IPS-18c (cell line): Measurements from ENCODE around the gene LRRC4.

ENCODE experiments used
- H3K4me3 ChIP-seq: 2 replicates; pipeline ENCODE4 v1.7.0; 2013; ENCODE audit warnings: low read depth, mild to moderate bottlenecking, low read length, moderate library complexity; ENCODE audit not compliant: insufficient read depth
- H3K9me3 ChIP-seq: one replicate; pipeline ENCODE4 v1.6.1; 2013; ENCODE audit warnings: mild to moderate bottlenecking, low read length, moderate library complexity; ENCODE audit not compliant: control insufficient read depth, insufficient read depth

LRRC4 gene

DNA sequence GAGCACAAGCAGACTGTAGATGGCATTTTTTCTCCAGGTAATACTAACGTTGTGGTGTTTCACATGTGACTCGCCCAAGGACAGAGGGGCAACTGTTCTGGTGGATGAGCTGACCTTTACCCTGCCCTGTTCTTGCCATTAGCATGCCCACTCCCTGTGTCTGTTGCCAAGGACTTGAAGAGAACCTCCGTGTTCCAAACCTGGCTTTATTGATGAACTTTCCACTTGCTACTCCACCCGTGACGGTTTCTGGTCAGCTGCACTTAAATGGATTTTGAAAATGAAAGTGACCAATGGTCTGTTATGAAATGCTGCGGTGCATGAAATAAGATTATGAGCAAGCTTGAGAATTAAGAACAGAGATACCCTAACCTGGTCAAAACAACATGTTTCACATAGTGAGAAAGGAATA is 30.4 kb downstream of the LRRC4 start:
- no peaks in the 10 kb centered on the region for H3K9me3 ChIP-seq
- H3K4me3 ChIP-seq: no peak overlapping the region

GRCh38 chr7:128000048-128000447 is 31.2 kb downstream of the LRRC4 start:
- Histone ChIP-seq H3K9me3 (no peaks in the 10 kb centered on the region), H3K4me3 (no peak overlapping the region)

GRCh38 chr7:127998671-127999070 is 32.6 kb downstream of the LRRC4 start:
- H3K4me3 ChIP-seq: no peak overlapping the region
- H3K9me3 ChIP-seq: no peaks in the 10 kb centered on the region

GRCh38 chr7:127997226-127997922 is 33.9 kb downstream of the LRRC4 start:
- H3K4me3 ChIP-seq: no peak overlapping the region
- no peaks in the 10 kb centered on the region for H3K9me3 ChIP-seq

DNA sequence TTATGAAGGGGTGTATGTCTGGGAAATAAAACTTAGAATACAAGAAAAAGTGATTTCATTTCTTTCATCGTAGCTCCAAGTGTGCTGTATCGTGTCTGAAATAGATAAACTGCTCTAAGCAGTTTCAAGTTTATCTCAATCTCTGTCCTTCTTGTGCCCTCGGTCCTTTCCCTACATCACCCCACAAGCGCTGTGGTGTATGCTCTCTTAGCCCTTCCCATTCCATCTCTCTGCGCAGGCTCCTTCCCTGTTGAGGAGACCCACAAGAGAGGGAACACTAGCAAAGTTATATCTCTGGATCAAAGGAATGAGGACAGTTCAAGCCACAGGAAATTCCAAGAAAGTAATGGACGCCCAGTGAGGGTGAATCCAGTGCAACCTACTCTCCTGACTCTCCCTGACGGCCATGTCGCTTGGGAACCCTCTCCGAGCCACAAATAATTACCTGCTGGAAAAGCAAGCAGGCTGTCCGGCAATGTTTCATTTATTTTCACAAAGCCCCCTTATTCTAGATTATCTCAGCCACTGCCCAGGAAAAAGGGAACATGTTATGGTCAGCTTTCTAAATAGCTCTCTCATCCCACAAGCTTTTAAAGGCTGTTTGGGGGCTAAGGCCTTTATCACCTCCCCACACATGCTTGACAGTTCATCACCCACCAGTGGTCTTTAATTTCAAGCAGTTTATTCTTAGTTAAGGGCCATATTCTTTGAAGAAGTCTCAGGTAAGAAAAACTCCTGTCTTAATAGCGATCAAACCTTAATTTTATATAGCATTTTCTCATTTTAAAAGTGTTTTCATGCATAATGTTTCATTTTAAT is 34.8 kb downstream of the LRRC4 start:
- no peaks in the 10 kb centered on the region for H3K9me3 ChIP-seq
- H3K4me3 ChIP-seq: no peak overlapping the region

DNA sequence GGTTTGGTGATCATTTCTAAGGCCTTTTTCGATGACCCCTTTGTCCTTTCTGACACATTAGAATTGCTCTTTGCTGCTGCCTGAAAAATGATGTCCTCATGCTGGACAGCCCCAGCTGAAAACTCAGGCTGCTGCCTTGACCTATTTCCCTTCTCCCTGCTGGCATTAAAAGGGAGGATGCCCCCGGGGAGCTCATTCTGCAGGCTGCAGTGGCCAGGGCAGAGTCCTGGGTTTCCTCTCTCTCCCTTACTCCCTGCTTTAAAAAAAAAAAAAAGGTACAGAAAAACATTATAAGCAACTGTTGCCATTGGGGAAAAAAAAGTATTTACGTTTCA is 35.4 kb downstream of the LRRC4 start:
- no peaks in the 10 kb centered on the region for H3K9me3 ChIP-seq
- H3K4me3 ChIP-seq: no peak overlapping the region

- H3K4me3 ChIP-seq: no peak overlapping the region
- H3K9me3 ChIP-seq: no peaks in the 10 kb centered on the region
These were observed 35.9 kb downstream of the LRRC4 start for GRCh38 chr7:127995156-127995880.

GRCh38 chr7:127993987-127994386 is 37.2 kb downstream of the LRRC4 start:
- no peak overlapping the region for H3K4me3 ChIP-seq
- H3K9me3 ChIP-seq: no peaks in the 10 kb centered on the region

DNA sequence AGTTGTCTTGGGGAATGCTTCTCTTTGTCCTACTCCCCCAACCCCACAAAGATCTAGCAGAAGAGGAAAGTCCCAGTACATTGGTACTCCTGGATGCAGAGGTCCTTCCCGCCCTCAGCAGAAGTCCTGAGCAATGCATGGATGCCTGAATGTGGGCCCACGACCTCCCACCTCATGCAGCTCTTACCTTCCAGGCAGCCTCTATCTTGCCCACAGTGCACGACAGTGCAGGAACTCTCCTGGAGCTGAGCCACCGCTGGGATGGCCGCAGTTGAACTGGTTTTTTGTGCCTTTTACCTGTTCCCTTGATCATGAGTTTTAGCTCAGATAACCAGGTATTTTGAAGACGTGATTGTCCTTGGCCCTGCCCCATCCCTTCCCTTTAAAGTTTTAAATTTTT is 37.9 kb downstream of the LRRC4 start:
- no peak overlapping the region for H3K4me3 ChIP-seq
- H3K9me3 ChIP-seq: no peaks in the 10 kb centered on the region

- Histone ChIP-seq H3K4me3 (no peak overlapping the region), H3K9me3 (no peaks in the 10 kb centered on the region)
These were observed 42.5 kb downstream of the LRRC4 start for GRCh38 chr7:127988751-127989150.

DNA sequence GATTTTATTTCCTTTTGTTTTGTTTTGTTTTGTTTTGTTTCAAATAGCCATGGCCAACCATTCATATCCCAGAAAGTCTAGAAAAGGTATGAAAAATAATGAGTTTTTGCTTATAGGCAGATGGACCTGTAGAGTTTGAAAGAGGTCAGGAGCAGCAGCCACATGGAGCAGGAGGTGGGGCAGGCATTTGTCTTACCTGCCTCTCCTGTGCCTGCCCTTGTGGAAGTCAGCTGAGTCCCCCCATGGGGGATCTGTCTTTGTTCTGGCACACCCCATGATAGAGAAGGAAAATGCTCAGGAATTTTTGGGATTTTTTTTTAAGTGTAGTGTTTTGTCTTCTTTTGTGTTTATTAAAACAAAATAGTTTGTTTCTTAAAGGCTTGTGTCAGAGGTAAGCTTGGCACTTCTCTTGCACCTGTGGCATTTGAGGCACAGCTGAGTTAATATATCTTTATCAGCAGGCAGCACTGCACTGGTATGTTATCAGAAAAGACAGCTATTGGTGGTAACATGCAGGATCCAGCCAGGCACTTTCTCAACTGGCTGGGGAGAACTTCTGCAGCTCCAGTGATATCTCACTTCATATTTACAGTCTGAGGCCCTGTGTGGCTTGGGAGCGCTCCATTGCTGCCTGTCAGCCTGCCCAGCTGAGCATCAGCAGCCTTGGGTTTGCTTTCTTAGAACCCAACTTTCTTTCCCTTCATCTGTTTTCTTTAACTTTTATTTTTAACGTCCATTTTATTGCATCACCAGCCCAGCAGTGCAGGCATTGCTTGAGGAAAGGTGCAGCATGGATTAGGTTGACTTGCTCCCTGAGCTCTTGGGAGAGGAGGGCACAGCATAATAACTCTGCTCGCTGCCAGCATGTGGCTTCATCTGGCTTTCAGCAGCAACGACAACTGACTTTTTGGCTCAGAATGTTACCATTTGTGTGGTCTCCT is 44.4 kb downstream of the LRRC4 start:
- H3K9me3 ChIP-seq: no peaks in the 10 kb centered on the region

GRCh38 chr7:127983804-127984332 is 47.4 kb downstream of the LRRC4 start:
- Histone ChIP-seq H3K9me3 (no peaks in the 10 kb centered on the region), H3K4me3 (no peak overlapping the region)

More for the DNA sequence above, 44.4 kb downstream of the LRRC4 start:
- no peak overlapping the region for H3K4me3 ChIP-seq

- no peak overlapping the region for H3K4me3 ChIP-seq
- peaks cover 3% of the 10 kb centered on the region for H3K9me3 ChIP-seq
These were observed 49.3 kb downstream of the LRRC4 start for GRCh38 chr7:127981965-127982364.

GRCh38 chr7:127980901-127981300 is 50.3 kb downstream of the LRRC4 start:
- Histone ChIP-seq H3K9me3 (peaks cover 3% of the 10 kb centered on the region), H3K4me3 (no peak overlapping the region)

DNA sequence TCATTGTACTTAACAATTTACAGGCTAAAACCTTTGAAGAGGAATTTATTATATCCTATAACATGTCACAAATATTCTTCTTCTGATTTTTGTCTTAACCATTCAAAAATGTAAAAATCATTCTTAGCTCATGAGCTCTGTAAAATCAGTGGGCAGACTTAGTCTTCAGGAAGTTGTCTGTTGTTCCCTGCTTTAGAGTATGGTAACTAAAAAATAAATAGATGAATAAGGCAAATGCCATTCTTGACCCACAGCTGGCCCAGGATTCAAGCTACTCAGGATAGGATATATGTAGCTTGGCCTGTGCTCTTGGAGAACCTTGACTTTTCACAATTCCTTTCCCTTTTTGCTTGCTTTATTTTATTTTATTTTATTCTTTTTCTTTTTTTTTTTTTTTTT is 51.5 kb downstream of the LRRC4 start:
- peaks cover 3% of the 10 kb centered on the region for H3K9me3 ChIP-seq
- H3K4me3 ChIP-seq: no peak overlapping the region

DNA sequence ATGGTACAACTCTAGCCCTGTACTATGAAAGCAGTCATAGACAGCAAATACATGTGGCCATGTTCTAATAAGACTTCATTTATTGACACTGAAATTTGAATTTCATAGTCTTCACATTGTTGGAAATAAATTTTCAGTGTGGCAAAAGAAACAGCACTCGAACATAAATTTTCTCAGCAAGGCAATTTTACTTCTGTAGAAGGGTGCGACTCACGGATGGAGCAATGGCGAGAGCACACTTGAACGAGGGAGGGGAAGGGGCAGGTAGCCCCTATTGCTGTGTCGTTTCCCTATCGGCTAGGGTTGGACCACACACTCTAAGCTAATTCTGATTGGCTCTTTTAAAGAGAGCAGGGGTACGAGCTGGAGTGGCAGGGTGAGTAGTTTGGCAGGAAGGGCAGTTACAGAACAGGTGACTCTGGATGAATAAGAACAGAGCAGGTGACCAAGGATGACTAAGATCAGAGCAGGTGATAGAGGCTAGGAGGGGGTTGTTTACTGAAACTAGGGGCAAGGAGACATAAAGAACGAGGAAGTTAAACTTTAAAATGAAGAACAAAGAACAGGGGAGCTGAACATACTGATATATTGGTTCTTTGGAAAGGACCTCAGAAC is 52.0 kb downstream of the LRRC4 start:
- H3K4me3 ChIP-seq: no peak overlapping the region
- H3K9me3 ChIP-seq: peaks cover 3% of the 10 kb centered on the region
